ENCODE results near the gene FGFBP2. TPM values are rescaled to one million over a fixed set of nuclear protein-coding genes. Genes with fewer than 3 reads are reported as not detected.

The FGFBP2 gene
- total RNA-seq, 1 donor from 2014 or later = not detected

DNA sequence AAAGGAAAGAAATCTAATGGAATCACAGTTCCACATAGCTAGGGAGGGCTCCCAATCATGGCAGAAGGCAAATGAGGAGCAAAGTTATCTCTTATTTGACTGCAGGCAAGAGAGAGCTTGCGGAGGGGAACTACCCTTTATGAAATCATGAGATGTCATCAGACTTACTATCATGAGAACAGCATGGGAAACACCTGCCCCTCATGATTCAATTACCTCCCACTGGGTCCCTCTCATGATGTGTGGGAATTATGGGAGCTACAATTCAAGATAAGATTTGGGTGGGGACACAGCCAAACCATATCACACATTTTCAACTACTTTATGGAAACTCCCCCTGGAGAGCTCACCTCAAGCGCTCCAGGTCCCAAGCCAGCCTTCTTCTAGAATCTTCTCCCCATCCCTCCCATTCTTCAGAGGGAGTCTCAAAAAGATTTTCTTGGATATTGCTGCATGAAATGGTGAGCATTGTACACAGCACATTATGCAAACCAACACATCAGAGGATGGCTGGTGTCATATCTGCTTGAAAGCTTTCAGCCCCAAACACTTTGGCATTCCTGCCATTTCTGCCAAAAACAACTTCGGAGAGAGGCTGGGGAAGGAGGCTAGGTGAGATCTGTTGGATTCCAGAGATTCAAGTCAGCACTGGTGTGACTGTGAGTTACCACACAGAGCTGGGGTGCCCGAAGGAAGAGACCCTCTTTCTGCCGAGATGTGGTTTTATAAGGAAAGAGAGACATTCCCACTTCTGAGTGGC lies 31.3 kb downstream of the FGFBP2 start:
- H3K27me3 Mint-ChIP-seq (ENCODE audit: unreplicated experiment) = no peaks in the 10 kb centered on the region
- TF ChIP-seq, protein P1, sequence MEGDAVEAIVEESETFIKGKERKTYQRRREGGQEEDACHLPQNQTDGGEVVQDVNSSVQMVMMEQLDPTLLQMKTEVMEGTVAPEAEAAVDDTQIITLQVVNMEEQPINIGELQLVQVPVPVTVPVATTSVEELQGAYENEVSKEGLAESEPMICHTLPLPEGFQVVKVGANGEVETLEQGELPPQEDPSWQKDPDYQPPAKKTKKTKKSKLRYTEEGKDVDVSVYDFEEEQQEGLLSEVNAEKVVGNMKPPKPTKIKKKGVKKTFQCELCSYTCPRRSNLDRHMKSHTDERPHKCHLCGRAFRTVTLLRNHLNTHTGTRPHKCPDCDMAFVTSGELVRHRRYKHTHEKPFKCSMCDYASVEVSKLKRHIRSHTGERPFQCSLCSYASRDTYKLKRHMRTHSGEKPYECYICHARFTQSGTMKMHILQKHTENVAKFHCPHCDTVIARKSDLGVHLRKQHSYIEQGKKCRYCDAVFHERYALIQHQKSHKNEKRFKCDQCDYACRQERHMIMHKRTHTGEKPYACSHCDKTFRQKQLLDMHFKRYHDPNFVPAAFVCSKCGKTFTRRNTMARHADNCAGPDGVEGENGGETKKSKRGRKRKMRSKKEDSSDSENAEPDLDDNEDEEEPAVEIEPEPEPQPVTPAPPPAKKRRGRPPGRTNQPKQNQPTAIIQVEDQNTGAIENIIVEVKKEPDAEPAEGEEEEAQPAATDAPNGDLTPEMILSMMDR (IDR thresholded peaks at IDR 0.05; ENCODE audit: partially characterized antibody, unreplicated experiment) = no peak
- H3K9me3 Mint-ChIP-seq (ENCODE audit: unreplicated experiment) = no peaks in the 10 kb centered on the region
- no peaks in the 10 kb centered on the region for H3K36me3 Mint-ChIP-seq (ENCODE audit: unreplicated experiment)
- no peak overlapping the region for H3K27ac Mint-ChIP-seq (ENCODE audit: unreplicated experiment)
- DNase-seq = no peak
- no peaks in the 10 kb centered on the region for H3K4me1 Mint-ChIP-seq (ENCODE audit: low read depth, unreplicated experiment)
- H3K4me3 Mint-ChIP-seq (ENCODE audit: unreplicated experiment) = no peak overlapping the region

DNA sequence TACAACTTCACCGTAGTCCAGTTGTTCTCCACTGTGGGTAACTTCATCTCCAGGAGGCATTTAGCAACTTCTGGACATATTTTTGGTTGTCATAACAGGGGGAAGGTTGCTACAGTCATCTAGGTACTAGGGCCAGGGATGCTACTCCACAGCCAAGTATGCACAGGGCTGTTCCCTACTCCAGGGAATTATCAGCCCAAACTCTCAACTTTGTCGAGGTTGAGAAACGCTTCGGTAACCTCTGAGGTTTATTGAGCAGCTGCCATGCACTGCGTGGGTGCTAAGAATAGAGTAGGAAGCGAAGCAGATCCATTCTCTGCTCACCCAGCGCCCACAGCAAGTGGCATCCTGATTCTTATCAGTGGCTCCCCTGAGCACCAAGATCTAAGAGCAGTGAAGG lies 32.7 kb downstream of the FGFBP2 start:
- Mint-ChIP-seq H3K9me3 (ENCODE audit: unreplicated experiment) (no peaks in the 10 kb centered on the region), H3K36me3 (ENCODE audit: unreplicated experiment) (no peaks in the 10 kb centered on the region), H3K4me1 (ENCODE audit: low read depth, unreplicated experiment) (no peaks in the 10 kb centered on the region), H3K27ac (ENCODE audit: unreplicated experiment) (no peak overlapping the region), H3K4me3 (ENCODE audit: unreplicated experiment) (no peak overlapping the region), H3K27me3 (ENCODE audit: unreplicated experiment) (peaks cover 4% of the 10 kb centered on the region)
- DNase-seq = no peak
- TF ChIP-seq, protein P1 (IDR thresholded peaks at IDR 0.05; ENCODE audit: partially characterized antibody, unreplicated experiment) = no peak

DNA sequence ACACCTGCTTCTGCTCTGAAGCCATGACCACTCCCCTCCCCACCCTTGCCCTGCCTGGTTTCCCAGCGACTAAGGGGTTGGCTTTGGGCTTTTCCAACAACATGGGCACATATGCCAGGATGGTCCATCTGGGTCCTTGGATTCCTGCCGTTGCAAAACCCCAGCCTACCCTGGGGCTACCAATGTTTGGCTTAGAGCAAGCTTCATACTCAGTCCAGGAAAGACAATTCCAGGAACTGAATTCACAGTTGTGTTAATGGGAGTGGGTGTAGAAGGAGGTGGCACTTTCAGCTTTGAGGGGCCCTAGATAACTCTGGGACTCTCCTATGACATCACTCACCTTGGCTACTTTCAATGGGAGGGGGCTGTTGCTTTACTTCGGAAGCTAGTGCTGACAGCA lies 33.4 kb downstream of the FGFBP2 start:
- DNase-seq = no peak
- H3K27me3 Mint-ChIP-seq (ENCODE audit: unreplicated experiment) = peaks cover 4% of the 10 kb centered on the region
- no peaks in the 10 kb centered on the region for H3K36me3 Mint-ChIP-seq (ENCODE audit: unreplicated experiment)
- no peaks in the 10 kb centered on the region for H3K9me3 Mint-ChIP-seq (ENCODE audit: unreplicated experiment)
- no peak overlapping the region for H3K4me3 Mint-ChIP-seq (ENCODE audit: unreplicated experiment)
- TF ChIP-seq, protein P1 (IDR thresholded peaks at IDR 0.05; ENCODE audit: partially characterized antibody, unreplicated experiment) = no peak
- H3K4me1 Mint-ChIP-seq (ENCODE audit: low read depth, unreplicated experiment) = no peaks in the 10 kb centered on the region
- no peak overlapping the region for H3K27ac Mint-ChIP-seq (ENCODE audit: unreplicated experiment)

DNA sequence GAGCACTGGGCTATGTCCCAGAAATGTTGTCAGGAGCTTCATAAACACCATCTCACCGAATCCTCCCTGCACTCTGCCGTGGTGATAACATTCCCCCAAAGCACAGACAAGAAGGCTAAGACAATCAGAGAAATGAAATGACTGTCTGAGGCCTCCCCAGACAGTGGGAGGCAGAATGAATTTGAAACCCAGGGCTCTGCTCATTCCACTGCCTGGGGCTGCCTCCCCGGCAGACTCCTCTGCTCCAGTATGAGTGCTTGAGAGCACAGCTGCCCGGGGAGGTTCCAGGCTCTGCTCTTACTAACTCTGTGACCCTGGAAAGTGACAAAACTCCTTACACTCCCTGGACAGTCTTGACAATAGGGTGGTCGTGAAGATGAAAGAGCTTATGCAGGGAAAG lies 34.1 kb downstream of the FGFBP2 start:
- no peaks in the 10 kb centered on the region for H3K9me3 Mint-ChIP-seq (ENCODE audit: unreplicated experiment)
- no peaks in the 10 kb centered on the region for H3K4me1 Mint-ChIP-seq (ENCODE audit: low read depth, unreplicated experiment)
- H3K4me3 Mint-ChIP-seq (ENCODE audit: unreplicated experiment) = no peak overlapping the region
- H3K36me3 Mint-ChIP-seq (ENCODE audit: unreplicated experiment) = no peaks in the 10 kb centered on the region
- no peak overlapping the region for H3K27ac Mint-ChIP-seq (ENCODE audit: unreplicated experiment)
- TF ChIP-seq, protein P1 (IDR thresholded peaks at IDR 0.05; ENCODE audit: partially characterized antibody, unreplicated experiment) = no peak
- peaks cover 4% of the 10 kb centered on the region for H3K27me3 Mint-ChIP-seq (ENCODE audit: unreplicated experiment)
- no peak for DNase-seq

DNA sequence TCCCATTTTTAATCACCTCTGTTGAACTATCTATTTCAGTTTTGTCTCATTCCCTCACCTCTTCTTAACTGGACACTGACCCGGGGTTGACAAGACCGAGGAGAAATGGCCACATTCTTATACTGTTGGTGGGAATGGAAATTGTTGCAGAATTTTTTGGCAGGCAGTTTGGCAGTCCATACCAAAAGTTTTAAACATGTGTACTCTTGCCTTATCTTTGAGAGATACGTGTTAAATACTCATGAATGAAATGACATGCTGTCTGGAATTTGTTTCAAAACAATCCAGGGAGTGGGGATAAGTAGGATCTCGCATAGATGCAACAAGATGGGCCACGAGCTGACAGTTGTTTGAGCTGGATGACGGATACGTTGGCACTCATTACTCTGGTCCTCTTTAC lies 36.5 kb downstream of the FGFBP2 start:
- Mint-ChIP-seq H3K27me3 (ENCODE audit: unreplicated experiment) (peaks cover 6% of the 10 kb centered on the region), H3K27ac (ENCODE audit: unreplicated experiment) (no peak overlapping the region), H3K4me1 (ENCODE audit: low read depth, unreplicated experiment) (no peaks in the 10 kb centered on the region), H3K36me3 (ENCODE audit: unreplicated experiment) (no peaks in the 10 kb centered on the region), H3K4me3 (ENCODE audit: unreplicated experiment) (no peak overlapping the region), H3K9me3 (ENCODE audit: unreplicated experiment) (no peaks in the 10 kb centered on the region)
- no peak for DNase-seq
- TF ChIP-seq, protein P1 (IDR thresholded peaks at IDR 0.05; ENCODE audit: partially characterized antibody, unreplicated experiment) = no peak

Measured in glutamatergic neuron (in vitro differentiated cells).